ENCODE measurements around the gene TIMM44. TPM values are rescaled to one million over a fixed set of nuclear protein-coding genes. Genes with fewer than 3 reads are reported as not detected.

Gene TIMM44
- total RNA-seq, 1 donor from 2014 or later, result 92.5 TPM

DNA sequence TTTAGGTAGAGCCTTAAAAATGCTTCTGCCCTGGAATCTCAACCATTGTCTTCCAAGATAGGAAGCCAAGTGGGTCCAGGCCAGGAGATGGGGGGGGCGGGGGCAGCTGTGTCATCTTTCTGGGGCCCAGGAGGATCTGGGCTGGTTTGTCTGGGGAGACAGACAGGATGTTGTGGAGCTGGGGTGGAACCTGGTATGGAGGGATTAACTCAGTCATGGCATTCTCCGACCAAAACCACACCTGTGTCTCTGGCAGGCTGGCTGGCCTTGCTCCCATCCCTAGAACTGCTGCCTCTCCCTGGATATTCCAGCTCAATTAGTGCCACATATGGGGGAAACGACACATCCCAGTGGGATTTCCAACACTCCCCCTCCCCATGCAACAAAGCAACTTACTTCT is 42.5 kb downstream of the TIMM44 start:
- Mint-ChIP-seq H3K36me3 (ENCODE audit: low read depth) (peaks cover 16% of the 10 kb centered on the region), H3K27me3 (peaks cover 2% of the 10 kb centered on the region), H3K27ac (no peak overlapping the region), H3K9me3 (no peaks in the 10 kb centered on the region), H3K4me1 (peaks cover 29% of the 10 kb centered on the region), H3K4me3 (no peak overlapping the region)
- POLR2A ChIA-PET, result interaction anchor here (0.6 to 1.2 kb wide), 5 partner anchors 21 to 547 kb away, joined by 3 to 8 read pairs (median 4); no protein-coding TSS in a partner anchor
- TF ChIP-seq, protein P1, sequence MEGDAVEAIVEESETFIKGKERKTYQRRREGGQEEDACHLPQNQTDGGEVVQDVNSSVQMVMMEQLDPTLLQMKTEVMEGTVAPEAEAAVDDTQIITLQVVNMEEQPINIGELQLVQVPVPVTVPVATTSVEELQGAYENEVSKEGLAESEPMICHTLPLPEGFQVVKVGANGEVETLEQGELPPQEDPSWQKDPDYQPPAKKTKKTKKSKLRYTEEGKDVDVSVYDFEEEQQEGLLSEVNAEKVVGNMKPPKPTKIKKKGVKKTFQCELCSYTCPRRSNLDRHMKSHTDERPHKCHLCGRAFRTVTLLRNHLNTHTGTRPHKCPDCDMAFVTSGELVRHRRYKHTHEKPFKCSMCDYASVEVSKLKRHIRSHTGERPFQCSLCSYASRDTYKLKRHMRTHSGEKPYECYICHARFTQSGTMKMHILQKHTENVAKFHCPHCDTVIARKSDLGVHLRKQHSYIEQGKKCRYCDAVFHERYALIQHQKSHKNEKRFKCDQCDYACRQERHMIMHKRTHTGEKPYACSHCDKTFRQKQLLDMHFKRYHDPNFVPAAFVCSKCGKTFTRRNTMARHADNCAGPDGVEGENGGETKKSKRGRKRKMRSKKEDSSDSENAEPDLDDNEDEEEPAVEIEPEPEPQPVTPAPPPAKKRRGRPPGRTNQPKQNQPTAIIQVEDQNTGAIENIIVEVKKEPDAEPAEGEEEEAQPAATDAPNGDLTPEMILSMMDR (IDR thresholded peaks at IDR 0.05), result no peak
- no peak for DNase-seq
- CTCF ChIA-PET, result interaction anchor here (0.6 to 1.9 kb wide), 4 partner anchors 32 to 1180 kb away, joined by 3 to 5 read pairs (median 4); no protein-coding TSS in a partner anchor
- ATAC-seq (ENCODE audit: low read depth), result no peak
- intact Hi-C loops (cut with micrococcal nuclease), result no loop called here

DNA sequence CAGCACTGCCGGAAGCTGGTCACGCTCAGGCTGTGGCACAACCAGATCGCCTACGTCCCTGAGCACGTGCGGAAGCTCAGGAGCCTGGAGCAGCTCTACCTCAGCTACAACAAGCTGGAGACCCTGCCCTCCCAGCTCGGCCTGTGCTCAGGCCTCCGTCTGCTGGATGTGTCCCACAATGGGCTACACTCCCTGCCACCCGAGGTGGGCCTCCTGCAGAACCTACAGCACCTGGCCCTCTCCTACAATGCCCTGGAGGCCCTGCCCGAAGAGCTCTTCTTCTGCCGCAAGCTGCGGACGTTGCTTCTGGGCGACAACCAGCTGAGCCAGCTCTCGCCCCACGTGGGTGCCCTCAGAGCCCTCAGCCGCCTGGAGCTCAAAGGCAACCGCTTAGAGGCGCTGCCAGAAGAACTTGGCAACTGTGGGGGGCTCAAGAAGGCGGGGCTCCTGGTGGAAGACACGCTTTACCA is 43.0 kb downstream of the TIMM44 start:
- Mint-ChIP-seq H3K27ac (no peak overlapping the region), H3K36me3 (ENCODE audit: low read depth) (peaks cover 11% of the 10 kb centered on the region), H3K4me3 (no peak overlapping the region), H3K9me3 (no peaks in the 10 kb centered on the region), H3K4me1 (peaks cover 24% of the 10 kb centered on the region), H3K27me3 (peaks cover 6% of the 10 kb centered on the region)
- POLR2A ChIA-PET, result interaction anchor here (0.6 to 1.2 kb wide), 3 partner anchors 22 to 546 kb away, joined by 3 to 4 read pairs (median 4); no protein-coding TSS in a partner anchor
- intact Hi-C loops (cut with micrococcal nuclease), result no loop called here
- TF ChIP-seq, protein P1 (IDR thresholded peaks at IDR 0.05), result no peak
- ATAC-seq (ENCODE audit: low read depth) (no peak), DNase-seq (no peak)
- CTCF ChIA-PET, result interaction anchor here (0.9 to 1.9 kb wide), 3 partner anchors 32 to 332 kb away, joined by 3 to 5 read pairs (median 4); partner anchors contain the start of gene TIMM44

DNA sequence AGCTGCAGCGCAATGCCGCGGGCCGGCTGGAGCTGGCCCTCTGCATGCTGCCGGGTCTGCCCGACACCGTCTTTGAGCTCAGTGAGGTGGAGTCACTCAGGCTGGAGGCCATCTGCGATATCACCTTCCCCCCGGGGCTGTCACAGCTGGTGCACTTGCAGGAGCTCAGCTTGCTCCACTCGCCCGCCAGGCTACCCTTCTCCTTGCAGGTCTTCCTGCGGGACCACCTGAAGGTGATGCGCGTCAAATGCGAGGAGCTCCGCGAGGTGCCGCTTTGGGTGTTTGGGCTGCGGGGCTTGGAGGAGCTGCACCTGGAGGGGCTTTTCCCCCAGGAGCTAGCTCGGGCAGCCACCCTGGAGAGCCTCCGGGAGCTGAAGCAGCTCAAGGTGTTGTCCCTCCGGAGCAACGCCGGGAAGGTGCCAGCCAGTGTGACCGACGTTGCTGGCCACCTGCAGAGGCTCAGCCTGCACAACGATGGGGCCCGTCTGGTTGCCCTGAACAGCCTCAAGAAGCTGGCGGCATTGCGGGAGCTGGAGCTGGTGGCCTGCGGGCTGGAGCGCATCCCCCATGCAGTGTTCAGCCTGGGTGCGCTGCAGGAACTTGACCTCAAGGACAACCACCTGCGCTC is 43.6 kb downstream of the TIMM44 start:
- Mint-ChIP-seq H3K4me1 (peaks cover 19% of the 10 kb centered on the region), H3K36me3 (ENCODE audit: low read depth) (peaks cover 8% of the 10 kb centered on the region), H3K27me3 (peaks cover 10% of the 10 kb centered on the region), H3K27ac (no peak overlapping the region), H3K9me3 (no peaks in the 10 kb centered on the region), H3K4me3 (no peak overlapping the region)
- TF ChIP-seq, protein P1 (IDR thresholded peaks at IDR 0.05), result no peak
- ATAC-seq (ENCODE audit: low read depth) (no peak), DNase-seq (no peak)
- ChIA-PET CTCF (interaction anchor here (0.9 to 1.9 kb wide), 3 partner anchors 31 to 332 kb away, joined by 3 to 5 read pairs (median 4); partner anchors contain the start of gene TIMM44), POLR2A (interaction anchor here (1.2 kb wide), 1 partner anchor 262 kb away, joined by 4 read pairs; no protein-coding TSS in a partner anchor)
- intact Hi-C loops (cut with micrococcal nuclease), result no loop called here

DNA sequence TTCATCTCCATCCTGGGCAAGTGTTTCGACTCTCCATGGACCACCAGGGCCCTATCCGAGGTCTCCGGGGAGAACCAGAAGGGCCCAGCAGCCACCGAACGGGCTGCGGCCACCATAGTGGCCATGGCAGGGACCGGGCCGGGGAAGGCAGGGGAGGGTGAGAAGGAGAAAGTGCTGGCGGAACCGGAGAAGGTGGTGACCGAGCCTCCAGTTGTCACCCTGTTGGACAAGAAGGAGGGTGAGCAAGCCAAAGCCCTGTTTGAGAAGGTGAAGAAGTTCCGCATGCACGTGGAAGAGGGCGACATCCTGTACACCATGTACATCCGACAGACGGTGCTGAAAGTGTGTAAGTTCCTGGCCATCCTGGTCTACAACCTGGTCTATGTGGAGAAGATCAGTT is 44.5 kb downstream of the TIMM44 start:
- DNase-seq (no peak), ATAC-seq (ENCODE audit: low read depth) (no peak)
- no peaks in the 10 kb centered on the region for H3K9me3 Mint-ChIP-seq
- H3K27me3 Mint-ChIP-seq, result peaks cover 13% of the 10 kb centered on the region
- peaks cover 13% of the 10 kb centered on the region for H3K4me1 Mint-ChIP-seq
- H3K27ac Mint-ChIP-seq, result no peak overlapping the region
- H3K4me3 Mint-ChIP-seq, result no peak overlapping the region
- CTCF ChIA-PET, result no interaction called here
- POLR2A ChIA-PET, result interaction anchor here (0.6 kb wide), 1 partner anchor 28 kb away, joined by 9 read pairs; no protein-coding TSS in a partner anchor
- intact Hi-C loops (cut with micrococcal nuclease), result no loop called here
- H3K36me3 Mint-ChIP-seq (ENCODE audit: low read depth), result peaks cover 3% of the 10 kb centered on the region
- TF ChIP-seq, protein P1 (IDR thresholded peaks at IDR 0.05), result no peak

DNA sequence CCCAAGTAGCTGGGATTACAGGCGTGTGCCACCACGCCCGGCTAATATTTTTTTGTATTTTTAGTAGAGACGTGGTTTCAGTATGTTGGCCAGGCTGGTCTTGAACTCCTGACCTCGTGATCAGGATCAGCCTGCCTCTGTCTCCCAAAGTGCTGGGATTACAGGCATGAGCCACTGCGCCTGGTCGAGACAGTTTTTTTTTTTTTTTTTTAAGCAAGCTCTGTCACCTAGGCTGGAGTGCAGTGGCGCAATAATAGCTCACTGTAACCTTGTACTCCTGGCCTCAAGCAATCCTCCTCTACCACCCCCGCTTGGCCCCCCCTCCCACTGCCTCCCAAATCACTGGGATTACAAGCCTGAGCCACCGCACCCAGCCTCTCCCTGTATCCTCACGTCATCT is 46.2 kb downstream of the TIMM44 start:
- ChIA-PET CTCF (no interaction called here), POLR2A (interaction anchor here (0.6 kb wide), 1 partner anchor 236 kb away, joined by 3 read pairs; no protein-coding TSS in a partner anchor)
- H3K4me1 Mint-ChIP-seq, result no peaks in the 10 kb centered on the region
- TF ChIP-seq, protein P1 (IDR thresholded peaks at IDR 0.05), result no peak
- no peak overlapping the region for H3K27ac Mint-ChIP-seq
- H3K27me3 Mint-ChIP-seq, result peaks cover 14% of the 10 kb centered on the region
- DNase-seq, result no peak
- no peaks in the 10 kb centered on the region for H3K36me3 Mint-ChIP-seq (ENCODE audit: low read depth)
- no peak for ATAC-seq (ENCODE audit: low read depth)
- no peaks in the 10 kb centered on the region for H3K9me3 Mint-ChIP-seq
- no peak overlapping the region for H3K4me3 Mint-ChIP-seq
- intact Hi-C loops (cut with micrococcal nuclease), result no loop called here
